Chondrocyte (in vitro differentiated cells): ENCODE results near the gene MAP3K5. TPM values are rescaled to one million over a fixed set of nuclear protein-coding genes. Genes with fewer than 3 reads are reported as not detected.
A peak's percentile ranks its signal among the peaks of the same experiment; 100 is the strongest.

Experiments
- DNase-seq: peaks from one replicate; pipeline ENCODE4 v3.0.0; 2021; ENCODE audit warnings: mixed read lengths, low spot score
- H3K27ac Mint-ChIP-seq: one replicate; pipeline ENCODE4 v1.8.0; 2021; ENCODE audit warnings: mild to moderate bottlenecking, moderate library complexity, mixed read lengths; ENCODE audit not compliant: unreplicated experiment
- H3K27me3 Mint-ChIP-seq: 2 replicates; pipeline ENCODE4 v1.8.0; 2021; ENCODE audit warnings: low read depth, mixed read lengths
- H3K36me3 Mint-ChIP-seq: 2 replicates; pipeline ENCODE4 v1.8.0; 2021; ENCODE audit warnings: low read depth, mixed read lengths
- H3K4me1 Mint-ChIP-seq: 2 replicates; pipeline ENCODE4 v1.8.0; 2021; ENCODE audit warnings: low read depth, mild to moderate bottlenecking, mixed read lengths
- H3K4me3 Mint-ChIP-seq: one replicate; pipeline ENCODE4 v1.8.0; 2021; ENCODE audit warnings: mild to moderate bottlenecking, moderate library complexity, mixed read lengths; ENCODE audit not compliant: unreplicated experiment
- H3K9me3 Mint-ChIP-seq: 2 replicates; pipeline ENCODE4 v1.8.0; 2021; ENCODE audit warnings: low read depth, mixed read lengths
- CTCF ChIP-seq: fragments of 200-600 bp; sonication (generic); IDR thresholded peaks from 2 replicates; pipeline ENCODE4 v1.5.0; 2021; ENCODE audit warnings: antibody characterized with exemption, mild to moderate bottlenecking, moderate library complexity
- total RNA-seq: library from RNA; stranded (reverse); gene quantifications from 3 replicates; pipeline ENCODE4 v1.2.1, GENCODE V29; 2021

The MAP3K5 gene
- total RNA-seq, 1 donor from 2014 or later = 4.6 TPM

- Mint-ChIP-seq H3K27me3 (no peaks in the 10 kb centered on the region), H3K4me3 (no peak overlapping the region), H3K4me1 (peaks cover 13% of the 10 kb centered on the region), H3K36me3 (peaks cover 4% of the 10 kb centered on the region), H3K27ac (no peak overlapping the region), H3K9me3 (no peaks in the 10 kb centered on the region)
- no peak for TF ChIP-seq CTCF
- DNase-seq = no peak
These were observed 230.1 kb downstream of the MAP3K5 start for GRCh38 chr6:136562211-136562610.

DNA sequence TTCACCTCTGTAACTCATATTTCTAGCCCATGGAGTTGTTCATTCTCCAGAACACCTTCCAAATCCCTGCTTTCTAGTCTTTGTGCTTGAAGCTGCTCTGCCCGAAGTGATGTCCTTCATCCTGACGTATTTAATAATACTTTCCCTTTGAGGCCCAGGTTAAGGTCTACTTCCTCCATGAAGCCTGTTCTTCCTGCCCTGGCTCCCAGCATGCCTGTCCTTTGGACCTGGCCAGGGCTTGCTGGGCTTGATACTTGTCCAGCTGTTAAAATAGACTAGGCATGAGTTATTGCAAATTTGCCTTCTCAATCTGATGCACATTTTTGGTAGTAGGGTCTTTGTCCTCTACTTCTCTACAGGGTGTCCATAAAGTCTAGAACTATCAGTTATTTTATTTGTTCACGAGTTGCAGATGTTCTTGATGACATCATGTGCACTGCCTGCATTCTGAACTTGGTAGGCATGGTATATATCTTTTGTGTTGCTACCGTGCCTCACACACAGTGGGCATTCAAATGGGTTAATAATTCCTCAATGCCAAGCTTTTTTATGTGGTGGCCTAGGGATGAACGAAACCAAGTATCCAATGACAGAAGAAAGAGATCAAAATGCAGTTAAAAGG is 239.0 kb downstream of the MAP3K5 start:
- H3K4me3 Mint-ChIP-seq = no peak overlapping the region
- H3K27me3 Mint-ChIP-seq = peaks cover 33% of the 10 kb centered on the region
- peaks cover 12% of the 10 kb centered on the region for H3K36me3 Mint-ChIP-seq
- peaks cover 14% of the 10 kb centered on the region for H3K4me1 Mint-ChIP-seq
- H3K9me3 Mint-ChIP-seq = no peaks in the 10 kb centered on the region
- TF ChIP-seq CTCF = no peak
- no peak overlapping the region for H3K27ac Mint-ChIP-seq
- DNase-seq = no peak

DNA sequence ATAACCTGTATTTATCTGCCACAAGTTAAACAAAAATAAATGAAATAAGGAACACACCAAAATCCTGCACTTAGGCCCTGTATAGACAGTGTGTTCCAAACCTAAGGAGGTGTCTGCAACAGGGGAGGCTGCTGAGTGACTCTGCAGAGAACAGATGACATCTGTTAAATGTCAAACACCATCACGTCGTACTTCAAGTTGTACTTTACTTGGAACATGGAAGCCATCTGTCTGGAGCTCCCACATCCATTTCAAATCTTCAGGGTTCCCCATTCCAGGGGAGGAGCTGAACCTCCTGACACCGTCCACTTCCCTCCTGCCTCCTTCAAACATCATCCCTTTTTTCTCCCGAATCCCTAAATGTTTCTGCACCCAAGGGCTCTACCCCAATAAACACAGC is 240.2 kb downstream of the MAP3K5 start:
- Mint-ChIP-seq H3K27ac (no peak overlapping the region), H3K27me3 (peaks cover 34% of the 10 kb centered on the region), H3K36me3 (peaks cover 8% of the 10 kb centered on the region), H3K4me3 (no peak overlapping the region), H3K9me3 (no peaks in the 10 kb centered on the region), H3K4me1 (peaks cover 14% of the 10 kb centered on the region)
- no peak for TF ChIP-seq CTCF
- no peak for DNase-seq

GRCh38 chr6:136551103-136551502 is 241.2 kb downstream of the MAP3K5 start:
- TF ChIP-seq CTCF = no peak
- no peak overlapping the region for H3K27ac Mint-ChIP-seq
- H3K4me1 Mint-ChIP-seq = peaks cover 14% of the 10 kb centered on the region
- peaks cover 38% of the 10 kb centered on the region for H3K27me3 Mint-ChIP-seq
- H3K4me3 Mint-ChIP-seq = peak overlapping the region; percentile 58
- no peaks in the 10 kb centered on the region for H3K9me3 Mint-ChIP-seq
- H3K36me3 Mint-ChIP-seq = peaks cover 8% of the 10 kb centered on the region
- no peak for DNase-seq

- Mint-ChIP-seq H3K36me3 (peaks cover 8% of the 10 kb centered on the region), H3K4me3 (peak within 1 kb of the TSS; percentile 63), H3K9me3 (no peaks in the 10 kb centered on the region), H3K27ac (no peak within 1 kb of the TSS), H3K27me3 (peaks cover 40% of the 10 kb centered on the region), H3K4me1 (peaks cover 14% of the 10 kb centered on the region)
- TF ChIP-seq CTCF = peak; percentile 99
- no peak for DNase-seq
These were observed 241.8 kb downstream of the MAP3K5 start, which contains the start of gene MAP7 for GRCh38 chr6:136550330-136551071. TSS of gene MAP7 (minus strand) at chr6:136550422. CDS start at chr6:136550408, 14 bp downstream.
